Cardiac fibroblast (primary cell): ENCODE measurements around the gene SLC1A1.

Experiments used
- DNase-seq, 2 donors: peaks; one replicate each; pipeline versions ENCODE4 v3.0.0 to v3.0.0-alpha.2; 2010; ENCODE audit warnings: low read depth in 2 of 2
- H3K4me3 ChIP-seq, 2 donors: replicated peaks in 1 of 2; 1 replicate in 1 of 2; 2 replicates in 1 of 2; pipeline ENCODE4 v1.5.1; 2011; ENCODE audit warnings: low read depth in 2 of 2, low read length in 2 of 2, mild to moderate bottlenecking in 2 of 2, moderate library complexity in 1 of 2
- CTCF ChIP-seq: IDR thresholded peaks from one replicate; pipeline ENCODE4 v1.5.1; 2011; ENCODE audit warnings: low read depth, mild to moderate bottlenecking, low read length, inconsistent platforms

SLC1A1 gene

GRCh38 chr9:4630836-4631235 lies 140.6 kb downstream of the SLC1A1 start:
- TF ChIP-seq CTCF, result no peak
- peak; percentile 3 to 6 for DNase-seq
- H3K4me3 ChIP-seq, result no peak overlapping the region
